Measurements from ENCODE around the gene SCARF1.
"Not testable (repeated sequence)": the region's sequence is repeated elsewhere in the genome, so short reads cannot be mapped to it uniquely, and the experiment has no call there.

Gene SCARF1

DNA sequence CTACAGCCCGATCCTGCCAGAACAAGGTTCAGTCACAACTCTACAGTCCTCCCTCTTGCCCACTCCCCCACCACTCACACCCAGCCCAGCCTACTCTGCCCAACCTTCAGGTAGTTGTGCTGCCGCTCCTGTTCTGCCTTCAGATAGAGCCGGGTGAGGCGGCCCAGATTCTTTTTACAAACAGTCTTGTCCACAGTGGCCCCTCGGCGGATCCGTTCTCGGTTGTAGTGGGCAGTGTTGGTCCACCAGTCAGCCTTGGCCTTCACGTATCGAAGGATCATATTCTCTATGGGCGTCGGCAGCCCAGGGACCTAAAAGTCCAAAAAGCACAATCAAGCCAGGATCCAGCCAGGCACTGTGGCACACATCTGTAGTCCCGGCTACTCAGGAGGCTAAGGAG is 30.9 kb upstream of the SCARF1 start (continued):
- TF ChIP-seq ZNF394 (tag by site-specific recombination; IDR thresholded peaks at IDR 0.05; ENCODE audit: borderline replicate concordance), result no peak
- TF ChIP-seq, protein P1, sequence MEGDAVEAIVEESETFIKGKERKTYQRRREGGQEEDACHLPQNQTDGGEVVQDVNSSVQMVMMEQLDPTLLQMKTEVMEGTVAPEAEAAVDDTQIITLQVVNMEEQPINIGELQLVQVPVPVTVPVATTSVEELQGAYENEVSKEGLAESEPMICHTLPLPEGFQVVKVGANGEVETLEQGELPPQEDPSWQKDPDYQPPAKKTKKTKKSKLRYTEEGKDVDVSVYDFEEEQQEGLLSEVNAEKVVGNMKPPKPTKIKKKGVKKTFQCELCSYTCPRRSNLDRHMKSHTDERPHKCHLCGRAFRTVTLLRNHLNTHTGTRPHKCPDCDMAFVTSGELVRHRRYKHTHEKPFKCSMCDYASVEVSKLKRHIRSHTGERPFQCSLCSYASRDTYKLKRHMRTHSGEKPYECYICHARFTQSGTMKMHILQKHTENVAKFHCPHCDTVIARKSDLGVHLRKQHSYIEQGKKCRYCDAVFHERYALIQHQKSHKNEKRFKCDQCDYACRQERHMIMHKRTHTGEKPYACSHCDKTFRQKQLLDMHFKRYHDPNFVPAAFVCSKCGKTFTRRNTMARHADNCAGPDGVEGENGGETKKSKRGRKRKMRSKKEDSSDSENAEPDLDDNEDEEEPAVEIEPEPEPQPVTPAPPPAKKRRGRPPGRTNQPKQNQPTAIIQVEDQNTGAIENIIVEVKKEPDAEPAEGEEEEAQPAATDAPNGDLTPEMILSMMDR (tag by site-specific recombination; IDR thresholded peaks at IDR 0.05), result no peak

DNA sequence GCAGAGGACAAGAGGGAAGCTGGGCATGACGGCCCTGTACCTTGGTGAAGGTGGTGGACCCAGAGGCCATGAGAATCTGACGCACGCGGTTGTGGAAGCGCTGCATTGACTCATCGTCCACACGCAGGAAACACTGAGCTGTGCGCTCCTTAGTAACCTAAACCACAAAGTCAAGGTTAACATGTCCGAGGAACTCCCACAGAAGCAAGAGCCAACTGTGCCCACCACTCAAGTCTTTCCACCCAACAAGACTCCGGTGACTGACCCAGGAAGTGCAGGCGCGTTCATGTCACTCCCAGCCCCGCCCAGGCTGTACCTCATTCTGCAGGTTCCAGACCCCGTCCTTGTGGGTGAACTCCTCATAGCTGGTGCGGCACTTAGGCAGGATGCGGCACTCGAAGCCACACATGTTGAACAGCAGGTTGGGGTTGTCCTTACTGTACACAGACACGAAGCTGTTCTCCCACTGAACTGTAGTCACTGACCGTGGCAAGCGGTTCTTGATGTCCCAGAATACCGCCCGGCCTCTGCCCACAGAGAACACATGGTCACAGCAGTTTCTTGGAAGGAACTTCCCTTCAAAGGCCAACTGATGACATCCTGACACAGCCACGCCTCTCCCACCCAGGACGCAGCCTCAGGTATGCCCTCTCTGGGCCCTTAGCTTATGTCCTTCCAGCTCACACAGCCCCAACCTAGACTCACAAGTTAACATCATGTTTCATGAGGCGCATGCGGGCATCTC is 27.7 kb upstream of the SCARF1 start:
- ChIA-PET CTCF (interaction anchor here (0.6 to 1.9 kb wide), 3 partner anchors 11 to 43 kb away, joined by 3 to 6 read pairs (median 5); partner anchors contain the start of gene PRPF8), POLR2A (interaction anchor here (1.2 to 1.5 kb wide), 3 partner anchors 11 to 43 kb away, joined by 3 to 7 read pairs (median 7); partner anchors contain the start of gene RILP)
- peaks cover 98 to 99% of the 10 kb centered on the region in 2 experiments for H3K36me3 ChIP-seq (ENCODE audit: control insufficient read depth in 2 of 2, insufficient read depth in 1 of 2, low read length in 2 of 2)
- H3K9me3 ChIP-seq (ENCODE audit: control insufficient read depth, insufficient read depth, low read depth, low read length), result no peaks in the 10 kb centered on the region
- TF ChIP-seq ZNF664 (tag by site-specific recombination; IDR thresholded peaks at IDR 0.05) (no peak), ZNF600 (tag by site-specific recombination; IDR thresholded peaks at IDR 0.05) (0 out of 2 replicates have a peak, but pooled peaks have one; percentile 59)
- no peak overlapping the region for H3K4me3 ChIP-seq (ENCODE audit: low read depth, low read length)
- no peaks in the 10 kb centered on the region for H3K4me1 ChIP-seq (ENCODE audit: control insufficient read depth, insufficient read depth, low read length)
- H3K27ac ChIP-seq (ENCODE audit: extremely low read depth, low read depth, low read length), result no peak overlapping the region

DNA sequence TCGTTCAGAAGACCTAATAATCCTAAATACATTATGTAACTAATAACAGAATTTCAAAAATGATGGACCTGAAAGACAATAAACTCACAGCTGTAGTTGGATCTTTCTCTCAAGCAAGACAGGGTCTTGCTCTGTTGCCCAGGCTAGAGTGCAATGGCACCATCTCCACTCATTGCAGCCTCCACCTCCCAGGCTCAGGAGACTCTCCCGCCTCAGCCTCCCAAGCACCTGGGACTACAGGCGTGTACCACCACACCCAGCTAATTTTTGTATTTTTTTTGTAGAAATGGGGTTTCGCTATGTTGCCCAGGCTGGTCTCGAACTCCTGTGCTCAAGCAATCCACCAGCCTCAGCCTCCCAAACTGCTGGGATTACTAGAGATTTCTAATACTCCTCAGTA is 18.4 kb upstream of the SCARF1 start:
- H3K36me3 ChIP-seq (ENCODE audit: control insufficient read depth in 2 of 2, insufficient read depth in 1 of 2, low read length in 2 of 2), result peaks cover 98 to 99% of the 10 kb centered on the region in 2 experiments
- POLR2A ChIA-PET, result interaction anchor here (1.2 to 1.3 kb wide), 2 partner anchors 17 to 20 kb away, joined by 3 read pairs; no protein-coding TSS in a partner anchor

DNA sequence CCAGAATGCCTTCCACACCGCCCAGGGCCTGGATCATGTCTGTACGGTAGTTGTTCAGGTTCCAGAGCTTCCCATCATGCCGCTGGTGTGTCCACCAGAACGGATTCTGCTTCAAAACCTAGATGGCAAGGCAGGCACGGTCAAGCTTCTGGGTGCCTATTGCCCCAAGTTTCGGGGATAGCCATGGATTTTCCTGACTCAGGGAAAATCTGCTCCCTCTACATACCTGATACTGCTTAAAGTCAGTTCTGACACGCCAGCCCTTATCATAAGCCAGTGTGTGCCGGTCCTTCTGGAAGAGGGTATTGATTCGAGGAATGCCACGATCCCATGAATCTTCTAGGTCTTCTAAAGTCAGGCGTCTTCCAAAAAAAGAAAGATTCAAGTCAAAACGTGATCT is 15.5 kb upstream of the SCARF1 start:
- no peak overlapping the region for H3K4me3 ChIP-seq (ENCODE audit: low read depth, low read length)
- TF ChIP-seq, protein P2, sequence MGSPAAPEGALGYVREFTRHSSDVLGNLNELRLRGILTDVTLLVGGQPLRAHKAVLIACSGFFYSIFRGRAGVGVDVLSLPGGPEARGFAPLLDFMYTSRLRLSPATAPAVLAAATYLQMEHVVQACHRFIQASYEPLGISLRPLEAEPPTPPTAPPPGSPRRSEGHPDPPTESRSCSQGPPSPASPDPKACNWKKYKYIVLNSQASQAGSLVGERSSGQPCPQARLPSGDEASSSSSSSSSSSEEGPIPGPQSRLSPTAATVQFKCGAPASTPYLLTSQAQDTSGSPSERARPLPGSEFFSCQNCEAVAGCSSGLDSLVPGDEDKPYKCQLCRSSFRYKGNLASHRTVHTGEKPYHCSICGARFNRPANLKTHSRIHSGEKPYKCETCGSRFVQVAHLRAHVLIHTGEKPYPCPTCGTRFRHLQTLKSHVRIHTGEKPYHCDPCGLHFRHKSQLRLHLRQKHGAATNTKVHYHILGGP (tag by site-specific recombination; IDR thresholded peaks at IDR 0.05), result no peak
- TF ChIP-seq ZNF660 (tag by site-specific recombination; IDR thresholded peaks at IDR 0.05) (no peak), ZFP37 (tag by site-specific recombination; IDR thresholded peaks at IDR 0.05) (no peak)
- no peaks in the 10 kb centered on the region for H3K4me1 ChIP-seq (ENCODE audit: control insufficient read depth, insufficient read depth, low read length)
- peaks cover 97 to 98% of the 10 kb centered on the region in 2 experiments for H3K36me3 ChIP-seq (ENCODE audit: control insufficient read depth in 2 of 2, insufficient read depth in 1 of 2, low read length in 2 of 2)
- no peak overlapping the region for H3K27ac ChIP-seq (ENCODE audit: extremely low read depth, low read depth, low read length)
- ChIA-PET POLR2A (interaction anchor here (0.5 to 1.8 kb wide), 7 partner anchors 8 to 1285 kb away, joined by 3 to 8 read pairs (median 5); partner anchors contain the start of gene RILP), CTCF (interaction anchor here (1.0 to 3.7 kb wide), 6 partner anchors 8 to 86 kb away, joined by 3 to 28 read pairs (median 6); partner anchors contain the start of gene RILP)
- no peaks in the 10 kb centered on the region for H3K9me3 ChIP-seq (ENCODE audit: control insufficient read depth, insufficient read depth, low read depth, low read length)

More for the DNA sequence above, 18.4 kb upstream of the SCARF1 start:
- CTCF ChIA-PET, result interaction anchor here (1.7 kb wide), 1 partner anchor 15 kb away, joined by 5 read pairs; the partner anchor contains the start of gene RILP
- H3K9me3 ChIP-seq (ENCODE audit: control insufficient read depth, insufficient read depth, low read depth, low read length); H3K27ac ChIP-seq (ENCODE audit: extremely low read depth, low read depth, low read length); H3K4me3 ChIP-seq (ENCODE audit: low read depth, low read length); H3K4me1 ChIP-seq (ENCODE audit: control insufficient read depth, insufficient read depth, low read length): not testable (repeated sequence)
- peak; percentile 67 for TF ChIP-seq ZNF121 (tag by site-specific recombination; IDR thresholded peaks at IDR 0.05)

DNA sequence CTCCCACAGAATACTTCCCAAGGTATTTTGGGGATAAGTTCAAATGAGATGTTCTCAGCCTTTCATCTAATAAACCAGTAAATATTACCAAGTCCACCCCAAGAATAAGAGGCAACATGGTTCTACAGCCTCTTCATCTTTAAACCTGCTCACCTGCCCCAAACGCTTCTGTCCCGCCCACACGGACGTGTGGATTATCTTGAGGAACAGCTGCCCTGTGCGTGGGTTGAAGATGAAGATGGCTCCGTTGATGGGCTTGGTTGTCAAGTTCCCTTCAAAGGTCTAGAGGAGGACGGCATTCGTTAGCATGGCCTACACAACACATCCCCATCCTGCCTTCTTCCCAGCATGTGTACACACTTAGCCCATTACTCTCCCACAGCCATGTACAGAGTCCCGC is 12.6 kb upstream of the SCARF1 start:
- H3K27ac ChIP-seq (ENCODE audit: extremely low read depth, low read depth, low read length), result no peak overlapping the region
- CTCF ChIA-PET, result interaction anchor here (0.7 to 3.7 kb wide), 5 partner anchors 8 to 84 kb away, joined by 3 to 28 read pairs (median 3); no protein-coding TSS in a partner anchor
- H3K36me3 ChIP-seq (ENCODE audit: control insufficient read depth in 2 of 2, insufficient read depth in 1 of 2, low read length in 2 of 2), result peaks cover 97 to 98% of the 10 kb centered on the region in 2 experiments
- POLR2A ChIA-PET, result interaction anchor here (0.7 to 1.8 kb wide), 5 partner anchors 8 to 26 kb away, joined by 3 to 12 read pairs (median 4); partner anchors contain the start of gene RILP
- no peaks in the 10 kb centered on the region for H3K9me3 ChIP-seq (ENCODE audit: control insufficient read depth, insufficient read depth, low read depth, low read length)
- no peak overlapping the region for H3K4me3 ChIP-seq (ENCODE audit: low read depth, low read length)
- TF ChIP-seq ZSCAN16 (tag by site-specific recombination; IDR thresholded peaks at IDR 0.05) (no peak), MYNN (tag by site-specific recombination; IDR thresholded peaks at IDR 0.05; ENCODE audit: borderline replicate concordance) (no peak), ZNF184 (tag by site-specific recombination; IDR thresholded peaks at IDR 0.05) (no peak), ZNF341 (tag by site-specific recombination; IDR thresholded peaks at IDR 0.05; ENCODE audit: low read depth) (no peak), ZNF701 (tag by site-specific recombination; IDR thresholded peaks at IDR 0.05) (no peak), ZNF677 (tag by site-specific recombination; IDR thresholded peaks at IDR 0.05) (no peak)
- TF ChIP-seq, protein P3, sequence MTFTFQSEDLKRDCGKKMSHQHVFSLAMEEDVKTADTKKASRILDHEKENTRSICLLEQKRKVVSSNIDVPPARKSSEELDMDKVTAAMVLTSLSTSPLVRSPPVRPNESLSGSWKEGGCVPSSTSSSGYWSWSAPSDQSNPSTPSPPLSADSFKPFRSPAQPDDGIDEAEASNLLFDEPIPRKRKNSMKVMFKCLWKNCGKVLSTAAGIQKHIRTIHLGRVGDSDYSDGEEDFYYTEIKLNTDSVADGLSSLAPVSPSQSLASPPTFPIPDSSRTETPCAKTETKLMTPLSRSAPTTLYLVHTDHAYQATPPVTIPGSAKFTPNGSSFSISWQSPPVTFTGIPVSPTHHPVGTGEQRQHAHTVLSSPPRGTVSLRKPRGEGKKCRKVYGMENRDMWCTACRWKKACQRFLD (tag by site-specific recombination; IDR thresholded peaks at IDR 0.05), result no peak
- H3K4me1 ChIP-seq (ENCODE audit: control insufficient read depth, insufficient read depth, low read length), result no peaks in the 10 kb centered on the region
